GM21381 (cell line): ENCODE measurements around the gene PRXL2B.

Source experiments
- ATAC-seq: cut with Tn5 transposase; IDR thresholded peaks from one replicate; pipeline ENCODE4 v1.9.1; 2021; ENCODE audit warnings: mild to moderate bottlenecking, moderate library complexity; ENCODE audit not compliant: unreplicated experiment

The PRXL2B gene

GRCh38 chr1:2632561-2633361 lies 46.2 kb downstream of the PRXL2B start, which contains the start of gene MMEL1:
Gene MMEL1 (minus strand): TSS chr1:2633016. CDS start chr1:2629484, 3,532 bp downstream.
- no peak for ATAC-seq

GRCh38 chr1:2633366-2633935 lies 46.9 kb downstream of the PRXL2B start:
- ATAC-seq, result no peak

GRCh38 chr1:2633936-2634491 lies 47.4 kb downstream of the PRXL2B start:
- ATAC-seq, result no peak

- no peak for ATAC-seq
Observed at GRCh38 chr1:2635361-2636010, 48.9 kb downstream of the PRXL2B start.

GRCh38 chr1:2636733-2637132 lies 50.2 kb downstream of the PRXL2B start:
- ATAC-seq, result no peak

GRCh38 chr1:2637442-2638145 lies 51.0 kb downstream of the PRXL2B start:
- no peak for ATAC-seq

GRCh38 chr1:2638466-2639115 lies 52.0 kb downstream of the PRXL2B start:
- ATAC-seq, result no peak

- ATAC-seq, result no peak
Observed at GRCh38 chr1:2639203-2639602, 52.6 kb downstream of the PRXL2B start.

- ATAC-seq, result no peak
Observed at GRCh38 chr1:2639607-2640521, 53.3 kb downstream of the PRXL2B start.

- no peak for ATAC-seq
Observed at GRCh38 chr1:2640626-2641025, 54.0 kb downstream of the PRXL2B start.
